ENCODE results near the gene MYH10.

DNA sequence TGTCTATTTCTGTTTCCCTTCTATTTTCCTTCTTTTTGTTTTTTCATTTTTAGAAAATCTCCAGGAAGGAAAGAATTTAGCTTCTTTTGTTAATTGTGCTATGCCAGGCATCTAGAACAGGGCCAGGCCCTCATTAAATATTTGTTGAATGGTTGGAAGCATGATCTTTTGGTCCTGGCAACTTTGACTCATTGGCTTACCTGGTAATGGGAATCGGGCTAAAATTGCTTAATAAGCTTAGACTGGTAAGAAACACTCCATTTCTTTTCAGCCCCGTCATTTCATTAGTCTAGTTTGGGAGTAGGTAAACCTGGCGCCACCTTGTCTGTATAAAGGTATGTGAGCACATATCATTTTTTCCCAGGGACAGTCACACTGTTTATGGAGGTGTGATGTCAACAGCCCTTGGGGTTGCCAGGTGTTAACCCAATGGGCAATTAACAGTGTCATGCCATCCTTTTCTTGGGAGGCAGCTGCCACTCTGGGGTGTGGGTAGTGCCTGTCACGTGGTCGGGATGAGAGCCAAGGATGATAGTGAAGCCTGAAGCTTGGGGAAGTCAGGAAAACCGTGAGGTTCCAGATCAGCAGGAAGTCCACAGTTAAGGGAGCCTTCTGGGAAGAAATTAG is 204.3 kb downstream of the MYH10 start:
- TF ChIP-seq CTCF (IDR thresholded peaks at IDR 0.05; ENCODE audit: poor library complexity), result no peak
- TF ChIP-seq EZH2phosphoT487 (IDR thresholded peaks at IDR 0.05; ENCODE audit: low read depth, severe bottlenecking, unreplicated experiment), result no peak
- TF ChIP-seq EZH2 (IDR thresholded peaks at IDR 0.05; ENCODE audit: borderline replicate concordance), result no peak
